Vagina (tissue), 2 donors: Measurements from ENCODE around the gene GRAP. TPM values are rescaled to one million over a fixed set of nuclear protein-coding genes. Genes with fewer than 3 reads are reported as not detected.

Experiments used
- DNase-seq, 2 donors: peaks; one replicate each; pipeline ENCODE4 v3.0.0-alpha.2; 2017; ENCODE audit errors: extremely low spot score in 2 of 2
- H3K27ac ChIP-seq: fragments of 200-600 bp; sonication (generic); one replicate; pipeline ENCODE4 v1.5.1; 2019
- H3K27me3 ChIP-seq: fragments of 200-600 bp; sonication (generic); one replicate; pipeline ENCODE4 v1.5.1; 2019
- H3K36me3 ChIP-seq, 2 donors: fragments of 200-600 bp; sonication (generic); one replicate each; pipeline ENCODE4 v1.5.1; 2017 to 2019
- H3K4me1 ChIP-seq: fragments of 200-600 bp; sonication (generic); one replicate; pipeline ENCODE4 v1.5.1; 2019
- H3K4me3 ChIP-seq, 2 donors: fragments of 200-600 bp; sonication (generic); 1 replicate in 1 of 2; 2 replicates in 1 of 2; pipeline ENCODE4 v1.5.1; 2016 to 2019
- H3K9me3 ChIP-seq: fragments of 200-600 bp; sonication (generic); one replicate; pipeline ENCODE4 v1.5.1; 2019
- CTCF ChIP-seq, 3 experiments: fragments of 450-650 bp in 2 of 3; fragments of 200-600 bp in 1 of 3; sonication (generic) in 1 of 3; IDR thresholded peaks; one replicate each; pipeline ENCODE4 v1.5.1; 2017 to 2019; ENCODE audit warnings: antibody characterized with exemption in 3 of 3, mild to moderate bottlenecking in 2 of 3, moderate library complexity in 2 of 3
- POLR2A ChIP-seq, 2 donors: fragments of 450-650 bp; IDR thresholded peaks; one replicate each; pipeline ENCODE4 v1.6.1; 2017; ENCODE audit warnings: antibody characterized with exemption in 2 of 2, mild to moderate bottlenecking in 2 of 2, moderate library complexity in 2 of 2
- POLR2AphosphoS5 ChIP-seq, 2 donors: sonication (generic); formaldehyde crosslinking; IDR thresholded peaks; one replicate each; pipeline ENCODE4 v1.9.0; 2017; ENCODE audit warnings: antibody characterized with exemption in 2 of 2, mild to moderate bottlenecking in 2 of 2, low read depth in 1 of 2; ENCODE audit not compliant: insufficient read depth in 1 of 2
- intact Hi-C: fragments of 100-400 bp; cut with DNase I; formaldehyde crosslinking; loops from one replicate; pipeline ENCODE4 v1.15.1; 2023
- total RNA-seq: library from RNA; depleted of rRNA; stranded (reverse); fragments of >200 nt; gene quantifications from one replicate; pipeline ENCODE4 v1.2.3, GENCODE V29; 2016

The GRAP gene
- total RNA-seq, 1 donor from 2014 or later, result 5.2 TPM

DNA sequence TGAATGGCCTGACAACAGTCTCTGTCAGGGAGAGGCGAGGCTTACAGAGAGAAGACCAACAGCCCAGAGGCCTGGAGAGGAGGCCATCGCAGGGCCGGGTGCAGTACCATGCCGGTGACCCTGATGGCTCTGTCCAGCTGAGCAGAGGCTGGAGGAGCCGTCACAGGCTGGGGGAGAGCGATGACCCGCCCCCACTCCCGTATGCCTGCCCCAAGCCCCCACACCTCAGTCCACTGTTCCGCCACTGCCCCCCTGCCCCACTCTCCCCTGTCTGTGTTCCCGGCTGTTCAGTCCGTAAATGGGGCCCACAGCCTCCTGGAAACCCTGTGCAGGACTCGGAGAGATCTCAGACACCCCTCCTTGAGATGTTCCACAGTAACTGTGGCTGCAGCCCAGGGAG lies 29.4 kb downstream of the GRAP start:
- intact Hi-C loops, result no loop called here
- Histone ChIP-seq H3K27ac (no peak overlapping the region), H3K27me3 (no peaks in the 10 kb centered on the region), H3K4me1 (peaks cover 4% of the 10 kb centered on the region), H3K9me3 (no peaks in the 10 kb centered on the region), H3K36me3 (no peaks in the 10 kb centered on the region), H3K4me3 (no peak overlapping the region)
- DNase-seq, result no peak
- no peak for TF ChIP-seq POLR2AphosphoS5 (IDR thresholded peaks at IDR 0.05; ENCODE audit: insufficient read depth in 1 of 2, low read depth in 1 of 2)
- TF ChIP-seq POLR2A (IDR thresholded peaks at IDR 0.05), result no peak
- no peak for TF ChIP-seq CTCF (IDR thresholded peaks at IDR 0.05)

- no peaks in the 10 kb centered on the region for H3K27me3 ChIP-seq
- H3K4me3 ChIP-seq, result no peak overlapping the region
- intact Hi-C loops, result no loop called here
- no peaks in the 10 kb centered on the region for H3K9me3 ChIP-seq
- DNase-seq, result no peak
- no peaks in the 10 kb centered on the region for H3K36me3 ChIP-seq
- TF ChIP-seq POLR2AphosphoS5 (IDR thresholded peaks at IDR 0.05; ENCODE audit: insufficient read depth in 1 of 2, low read depth in 1 of 2), result no peak
- H3K27ac ChIP-seq, result peak overlapping the region; percentile 22
- H3K4me1 ChIP-seq, result peaks cover 4% of the 10 kb centered on the region
These were observed 29.9 kb downstream of the GRAP start for GRCh38 chr17:19016881-19017280.

- no peaks in the 10 kb centered on the region for H3K27me3 ChIP-seq
- intact Hi-C loops, result no loop called here
- no peak for TF ChIP-seq POLR2A (IDR thresholded peaks at IDR 0.05)
- TF ChIP-seq CTCF (IDR thresholded peaks at IDR 0.05), result no peak
- no peak for TF ChIP-seq POLR2AphosphoS5 (IDR thresholded peaks at IDR 0.05; ENCODE audit: insufficient read depth in 1 of 2, low read depth in 1 of 2)
These were observed 30.5 kb downstream of the GRAP start for GRCh38 chr17:19016297-19016696.

DNA sequence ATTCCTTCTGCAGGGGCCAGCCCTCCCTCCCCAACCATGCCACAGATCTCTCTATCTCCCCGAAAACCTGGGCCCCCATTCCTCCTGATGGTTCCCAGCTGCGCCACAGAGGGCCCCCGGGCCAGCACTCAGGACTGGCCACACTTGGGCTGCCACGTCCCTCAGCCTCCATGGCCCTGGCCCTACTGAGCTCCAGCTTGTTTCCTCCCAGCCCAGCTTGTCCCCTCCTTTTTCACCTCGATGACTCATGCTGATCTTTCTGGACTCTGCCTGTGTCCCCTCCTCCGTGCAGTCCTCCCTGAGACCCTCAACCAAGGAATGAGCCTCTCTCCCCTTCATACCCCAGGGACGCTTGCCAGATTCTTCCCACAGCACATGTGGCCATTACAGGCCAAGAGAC lies 31.3 kb downstream of the GRAP start:
- Histone ChIP-seq H3K36me3 (no peaks in the 10 kb centered on the region), H3K27me3 (no peaks in the 10 kb centered on the region), H3K4me3 (no peak overlapping the region), H3K4me1 (peaks cover 14% of the 10 kb centered on the region), H3K27ac (no peak overlapping the region), H3K9me3 (no peaks in the 10 kb centered on the region)
- intact Hi-C loops, result no loop called here
- no peak for DNase-seq
- no peak for TF ChIP-seq POLR2AphosphoS5 (IDR thresholded peaks at IDR 0.05; ENCODE audit: insufficient read depth in 1 of 2, low read depth in 1 of 2)
- TF ChIP-seq POLR2A (IDR thresholded peaks at IDR 0.05), result no peak
- TF ChIP-seq CTCF (IDR thresholded peaks at IDR 0.05), result no peak

More at GRCh38 chr17:19016297-19016696, 30.5 kb downstream of the GRAP start:
- Histone ChIP-seq H3K4me3 (no peak overlapping the region), H3K4me1 (peaks cover 10% of the 10 kb centered on the region), H3K9me3 (no peaks in the 10 kb centered on the region), H3K36me3 (no peaks in the 10 kb centered on the region), H3K27ac (no peak overlapping the region)
- no peak for DNase-seq

- TF ChIP-seq CTCF (IDR thresholded peaks at IDR 0.05), result no peak
- TF ChIP-seq POLR2AphosphoS5 (IDR thresholded peaks at IDR 0.05; ENCODE audit: insufficient read depth in 1 of 2, low read depth in 1 of 2), result peak in 1 of 2 donors; percentile 30
- peaks cover 14% of the 10 kb centered on the region for H3K4me1 ChIP-seq
- no peak for DNase-seq
- no peaks in the 10 kb centered on the region for H3K27me3 ChIP-seq
- H3K4me3 ChIP-seq, result no peak overlapping the region
- peak overlapping the region; percentile 5 for H3K27ac ChIP-seq
- no peaks in the 10 kb centered on the region for H3K9me3 ChIP-seq
- intact Hi-C loops, result no loop called here
- no peaks in the 10 kb centered on the region for H3K36me3 ChIP-seq
These were observed 32.0 kb downstream of the GRAP start for GRCh38 chr17:19014628-19015215.
